ENCODE results near the gene ENGASE. TPM values are rescaled to one million over a fixed set of nuclear protein-coding genes. Genes with fewer than 3 reads are reported as not detected.

Gene ENGASE
- total and polyA plus RNA-seq, 2 experiments from 2014 or later: 9.0 to 27.1 TPM

DNA sequence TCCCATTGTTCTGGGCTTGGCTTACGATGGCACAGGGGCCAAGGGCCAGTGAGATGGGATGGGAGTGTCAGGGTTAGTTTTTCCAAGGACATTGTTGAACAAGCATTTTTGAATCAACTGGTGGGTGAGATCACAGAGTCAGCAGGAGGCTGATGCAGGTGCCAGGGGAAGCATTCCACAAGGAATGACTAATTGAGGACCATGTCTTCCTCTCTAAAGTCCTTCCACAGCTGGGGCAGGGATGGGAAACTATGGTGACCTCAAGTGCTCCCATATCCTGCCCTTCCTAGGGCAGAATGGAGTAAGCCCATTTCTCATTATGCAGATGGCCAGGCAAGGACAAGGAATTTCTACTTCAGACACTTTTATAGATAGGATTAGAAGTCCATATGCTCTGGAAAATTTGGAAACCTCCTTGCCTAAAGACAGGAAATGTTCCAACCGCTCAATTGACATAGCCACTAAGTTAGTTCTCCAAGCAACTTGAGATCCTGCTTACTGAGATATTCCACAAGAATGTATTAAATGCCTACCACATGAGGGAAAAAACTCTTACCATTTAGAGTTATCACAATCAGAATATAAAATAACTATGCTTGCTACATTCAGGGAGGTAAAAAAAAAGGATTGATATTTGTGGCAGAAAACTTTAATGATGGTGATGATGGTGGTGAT, 21.2 kb upstream of the ENGASE start:
- Mint-ChIP-seq H3K36me3 (ENCODE audit: low read depth) (no peaks in the 10 kb centered on the region; the same call in 2 of the 3 replicates), H3K9me3 (peaks cover 27% of the 10 kb centered on the region), H3K27ac (no peak overlapping the region), H3K27me3 (ENCODE audit: insufficient read depth, low read depth, poor library complexity) (peaks cover 15% of the 10 kb centered on the region), H3K4me3 (no peak overlapping the region), H3K4me1 (no peaks in the 10 kb centered on the region)
- H3K79me2 ChIP-seq (replicated peaks; ENCODE audit: insufficient read depth): no peaks in the 10 kb centered on the region
- H2AFZ ChIP-seq: no peak overlapping the region
- no peaks in the 10 kb centered on the region for H3K36me3 ChIP-seq (ENCODE audit: insufficient read depth)
- H3F3A ChIP-seq (replicated peaks; ENCODE audit: low read depth): no peaks in the 10 kb centered on the region
- no peak overlapping the region for H3K27ac ChIP-seq (ENCODE audit: low read depth)
- no peaks in the 10 kb centered on the region for H4K20me1 ChIP-seq (replicated peaks; ENCODE audit: insufficient read depth)
- no peaks in the 10 kb centered on the region for H3K27me3 ChIP-seq (ENCODE audit: insufficient read depth)
- DNase-seq (ENCODE audit: low spot score): no peak
- no peak for ATAC-seq
- no peak overlapping the region for H3K4me2 ChIP-seq
- TF ChIP-seq, protein P1, sequence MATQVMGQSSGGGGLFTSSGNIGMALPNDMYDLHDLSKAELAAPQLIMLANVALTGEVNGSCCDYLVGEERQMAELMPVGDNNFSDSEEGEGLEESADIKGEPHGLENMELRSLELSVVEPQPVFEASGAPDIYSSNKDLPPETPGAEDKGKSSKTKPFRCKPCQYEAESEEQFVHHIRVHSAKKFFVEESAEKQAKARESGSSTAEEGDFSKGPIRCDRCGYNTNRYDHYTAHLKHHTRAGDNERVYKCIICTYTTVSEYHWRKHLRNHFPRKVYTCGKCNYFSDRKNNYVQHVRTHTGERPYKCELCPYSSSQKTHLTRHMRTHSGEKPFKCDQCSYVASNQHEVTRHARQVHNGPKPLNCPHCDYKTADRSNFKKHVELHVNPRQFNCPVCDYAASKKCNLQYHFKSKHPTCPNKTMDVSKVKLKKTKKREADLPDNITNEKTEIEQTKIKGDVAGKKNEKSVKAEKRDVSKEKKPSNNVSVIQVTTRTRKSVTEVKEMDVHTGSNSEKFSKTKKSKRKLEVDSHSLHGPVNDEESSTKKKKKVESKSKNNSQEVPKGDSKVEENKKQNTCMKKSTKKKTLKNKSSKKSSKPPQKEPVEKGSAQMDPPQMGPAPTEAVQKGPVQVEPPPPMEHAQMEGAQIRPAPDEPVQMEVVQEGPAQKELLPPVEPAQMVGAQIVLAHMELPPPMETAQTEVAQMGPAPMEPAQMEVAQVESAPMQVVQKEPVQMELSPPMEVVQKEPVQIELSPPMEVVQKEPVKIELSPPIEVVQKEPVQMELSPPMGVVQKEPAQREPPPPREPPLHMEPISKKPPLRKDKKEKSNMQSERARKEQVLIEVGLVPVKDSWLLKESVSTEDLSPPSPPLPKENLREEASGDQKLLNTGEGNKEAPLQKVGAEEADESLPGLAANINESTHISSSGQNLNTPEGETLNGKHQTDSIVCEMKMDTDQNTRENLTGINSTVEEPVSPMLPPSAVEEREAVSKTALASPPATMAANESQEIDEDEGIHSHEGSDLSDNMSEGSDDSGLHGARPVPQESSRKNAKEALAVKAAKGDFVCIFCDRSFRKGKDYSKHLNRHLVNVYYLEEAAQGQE (IDR thresholded peaks at IDR 0.05; ENCODE audit: unreplicated experiment): no peak
- TF ChIP-seq, protein P2, sequence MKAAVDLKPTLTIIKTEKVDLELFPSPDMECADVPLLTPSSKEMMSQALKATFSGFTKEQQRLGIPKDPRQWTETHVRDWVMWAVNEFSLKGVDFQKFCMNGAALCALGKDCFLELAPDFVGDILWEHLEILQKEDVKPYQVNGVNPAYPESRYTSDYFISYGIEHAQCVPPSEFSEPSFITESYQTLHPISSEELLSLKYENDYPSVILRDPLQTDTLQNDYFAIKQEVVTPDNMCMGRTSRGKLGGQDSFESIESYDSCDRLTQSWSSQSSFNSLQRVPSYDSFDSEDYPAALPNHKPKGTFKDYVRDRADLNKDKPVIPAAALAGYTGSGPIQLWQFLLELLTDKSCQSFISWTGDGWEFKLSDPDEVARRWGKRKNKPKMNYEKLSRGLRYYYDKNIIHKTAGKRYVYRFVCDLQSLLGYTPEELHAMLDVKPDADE (IDR thresholded peaks at IDR 0.05): no peak
- TF ChIP-seq, protein P3, sequence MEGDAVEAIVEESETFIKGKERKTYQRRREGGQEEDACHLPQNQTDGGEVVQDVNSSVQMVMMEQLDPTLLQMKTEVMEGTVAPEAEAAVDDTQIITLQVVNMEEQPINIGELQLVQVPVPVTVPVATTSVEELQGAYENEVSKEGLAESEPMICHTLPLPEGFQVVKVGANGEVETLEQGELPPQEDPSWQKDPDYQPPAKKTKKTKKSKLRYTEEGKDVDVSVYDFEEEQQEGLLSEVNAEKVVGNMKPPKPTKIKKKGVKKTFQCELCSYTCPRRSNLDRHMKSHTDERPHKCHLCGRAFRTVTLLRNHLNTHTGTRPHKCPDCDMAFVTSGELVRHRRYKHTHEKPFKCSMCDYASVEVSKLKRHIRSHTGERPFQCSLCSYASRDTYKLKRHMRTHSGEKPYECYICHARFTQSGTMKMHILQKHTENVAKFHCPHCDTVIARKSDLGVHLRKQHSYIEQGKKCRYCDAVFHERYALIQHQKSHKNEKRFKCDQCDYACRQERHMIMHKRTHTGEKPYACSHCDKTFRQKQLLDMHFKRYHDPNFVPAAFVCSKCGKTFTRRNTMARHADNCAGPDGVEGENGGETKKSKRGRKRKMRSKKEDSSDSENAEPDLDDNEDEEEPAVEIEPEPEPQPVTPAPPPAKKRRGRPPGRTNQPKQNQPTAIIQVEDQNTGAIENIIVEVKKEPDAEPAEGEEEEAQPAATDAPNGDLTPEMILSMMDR (conservative IDR thresholded peaks at IDR 0.05; ENCODE audit: low read depth in 2 of 2): no peak
- TF ChIP-seq JUNB (IDR thresholded peaks at IDR 0.05; ENCODE audit: unreplicated experiment) (no peak), NANOG (IDR thresholded peaks at IDR 0.05; ENCODE audit: borderline replicate concordance) (no peak), CREB1 (CRISPR knock-in tag; IDR thresholded peaks at IDR 0.05; ENCODE audit: low read depth) (no peak), EZH2phosphoT487 (IDR thresholded peaks at IDR 0.05; ENCODE audit: unreplicated experiment) (no peak), POLR2AphosphoS5 (IDR thresholded peaks at IDR 0.05; ENCODE audit: low read depth) (no peak), ZNF114 (CRISPR knock-in tag; IDR thresholded peaks at IDR 0.05) (no peak), EZH2 (IDR thresholded peaks at IDR 0.05; ENCODE audit: low read depth, unreplicated experiment) (no peak), STAT1 (IDR thresholded peaks at IDR 0.05; ENCODE audit: unreplicated experiment) (no peak), ZNF331 (CRISPR knock-in tag; IDR thresholded peaks at IDR 0.05; ENCODE audit: low read depth) (no peak)
- TF ChIP-seq, protein P4, sequence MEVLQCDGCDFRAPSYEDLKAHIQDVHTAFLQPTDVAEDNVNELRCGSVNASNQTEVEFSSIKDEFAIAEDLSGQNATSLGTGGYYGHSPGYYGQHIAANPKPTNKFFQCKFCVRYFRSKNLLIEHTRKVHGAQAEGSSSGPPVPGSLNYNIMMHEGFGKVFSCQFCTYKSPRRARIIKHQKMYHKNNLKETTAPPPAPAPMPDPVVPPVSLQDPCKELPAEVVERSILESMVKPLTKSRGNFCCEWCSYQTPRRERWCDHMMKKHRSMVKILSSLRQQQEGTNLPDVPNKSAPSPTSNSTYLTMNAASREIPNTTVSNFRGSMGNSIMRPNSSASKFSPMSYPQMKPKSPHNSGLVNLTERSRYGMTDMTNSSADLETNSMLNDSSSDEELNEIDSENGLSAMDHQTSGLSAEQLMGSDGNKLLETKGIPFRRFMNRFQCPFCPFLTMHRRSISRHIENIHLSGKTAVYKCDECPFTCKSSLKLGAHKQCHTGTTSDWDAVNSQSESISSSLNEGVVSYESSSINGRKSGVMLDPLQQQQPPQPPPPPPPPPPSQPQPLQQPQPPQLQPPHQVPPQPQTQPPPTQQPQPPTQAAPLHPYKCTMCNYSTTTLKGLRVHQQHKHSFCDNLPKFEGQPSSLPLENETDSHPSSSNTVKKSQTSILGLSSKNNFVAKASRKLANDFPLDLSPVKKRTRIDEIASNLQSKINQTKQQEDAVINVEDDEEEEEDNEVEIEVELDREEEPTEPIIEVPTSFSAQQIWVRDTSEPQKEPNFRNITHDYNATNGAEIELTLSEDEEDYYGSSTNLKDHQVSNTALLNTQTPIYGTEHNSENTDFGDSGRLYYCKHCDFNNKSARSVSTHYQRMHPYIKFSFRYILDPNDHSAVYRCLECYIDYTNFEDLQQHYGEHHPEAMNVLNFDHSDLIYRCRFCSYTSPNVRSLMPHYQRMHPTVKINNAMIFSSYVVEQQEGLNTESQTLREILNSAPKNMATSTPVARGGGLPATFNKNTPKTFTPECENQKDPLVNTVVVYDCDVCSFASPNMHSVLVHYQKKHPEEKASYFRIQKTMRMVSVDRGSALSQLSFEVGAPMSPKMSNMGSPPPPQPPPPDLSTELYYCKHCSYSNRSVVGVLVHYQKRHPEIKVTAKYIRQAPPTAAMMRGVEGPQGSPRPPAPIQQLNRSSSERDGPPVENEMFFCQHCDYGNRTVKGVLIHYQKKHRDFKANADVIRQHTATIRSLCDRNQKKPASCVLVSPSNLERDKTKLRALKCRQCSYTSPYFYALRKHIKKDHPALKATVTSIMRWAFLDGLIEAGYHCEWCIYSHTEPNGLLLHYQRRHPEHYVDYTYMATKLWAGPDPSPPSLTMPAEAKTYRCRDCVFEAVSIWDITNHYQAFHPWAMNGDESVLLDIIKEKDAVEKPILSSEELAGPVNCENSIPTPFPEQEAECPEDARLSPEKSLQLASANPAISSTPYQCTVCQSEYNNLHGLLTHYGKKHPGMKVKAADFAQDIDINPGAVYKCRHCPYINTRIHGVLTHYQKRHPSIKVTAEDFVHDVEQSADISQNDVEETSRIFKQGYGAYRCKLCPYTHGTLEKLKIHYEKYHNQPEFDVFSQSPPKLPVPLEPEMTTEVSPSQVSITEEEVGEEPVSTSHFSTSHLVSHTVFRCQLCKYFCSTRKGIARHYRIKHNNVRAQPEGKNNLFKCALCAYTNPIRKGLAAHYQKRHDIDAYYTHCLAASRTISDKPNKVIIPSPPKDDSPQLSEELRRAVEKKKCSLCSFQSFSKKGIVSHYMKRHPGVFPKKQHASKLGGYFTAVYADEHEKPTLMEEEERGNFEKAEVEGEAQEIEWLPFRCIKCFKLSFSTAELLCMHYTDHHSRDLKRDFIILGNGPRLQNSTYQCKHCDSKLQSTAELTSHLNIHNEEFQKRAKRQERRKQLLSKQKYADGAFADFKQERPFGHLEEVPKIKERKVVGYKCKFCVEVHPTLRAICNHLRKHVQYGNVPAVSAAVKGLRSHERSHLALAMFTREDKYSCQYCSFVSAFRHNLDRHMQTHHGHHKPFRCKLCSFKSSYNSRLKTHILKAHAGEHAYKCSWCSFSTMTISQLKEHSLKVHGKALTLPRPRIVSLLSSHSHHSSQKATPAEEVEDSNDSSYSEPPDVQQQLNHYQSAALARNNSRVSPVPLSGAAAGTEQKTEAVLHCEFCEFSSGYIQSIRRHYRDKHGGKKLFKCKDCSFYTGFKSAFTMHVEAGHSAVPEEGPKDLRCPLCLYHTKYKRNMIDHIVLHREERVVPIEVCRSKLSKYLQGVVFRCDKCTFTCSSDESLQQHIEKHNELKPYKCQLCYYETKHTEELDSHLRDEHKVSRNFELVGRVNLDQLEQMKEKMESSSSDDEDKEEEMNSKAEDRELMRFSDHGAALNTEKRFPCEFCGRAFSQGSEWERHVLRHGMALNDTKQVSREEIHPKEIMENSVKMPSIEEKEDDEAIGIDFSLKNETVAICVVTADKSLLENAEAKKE (CRISPR knock-in tag; IDR thresholded peaks at IDR 0.05): no peak
- no peaks in the 10 kb centered on the region for H3K9me2 ChIP-seq (ENCODE audit: insufficient read depth)
- no peak overlapping the region for H3K4me3 ChIP-seq
- no peaks in the 10 kb centered on the region for H3K4me1 ChIP-seq (ENCODE audit: insufficient read depth)

Measured in GM23338 (cell line).